Dermis microvascular lymphatic vessel endothelial cell (primary cell): ENCODE data around the gene GJB4. TPM values are rescaled to one million over a fixed set of nuclear protein-coding genes. Genes with fewer than 3 reads are reported as not detected.
"Not testable (repeated sequence)": the region's sequence is repeated elsewhere in the genome, so short reads cannot be mapped to it uniquely, and the experiment has no call there.

Experiments
- DNase-seq, 2 donors: peaks; one replicate each; pipeline versions ENCODE4 v3.0.0 to v3.0.0-alpha.2; 2010; ENCODE audit warnings: low read depth in 2 of 2
- total RNA-seq: library from RNA; depleted of rRNA; stranded (reverse); fragments of >200 nt; gene quantifications from 2 replicates; pipeline ENCODE4 v1.2.1, GENCODE V29; 2014

GJB4 gene
- total RNA-seq, 1 donor from 2014 or later = not detected

DNA sequence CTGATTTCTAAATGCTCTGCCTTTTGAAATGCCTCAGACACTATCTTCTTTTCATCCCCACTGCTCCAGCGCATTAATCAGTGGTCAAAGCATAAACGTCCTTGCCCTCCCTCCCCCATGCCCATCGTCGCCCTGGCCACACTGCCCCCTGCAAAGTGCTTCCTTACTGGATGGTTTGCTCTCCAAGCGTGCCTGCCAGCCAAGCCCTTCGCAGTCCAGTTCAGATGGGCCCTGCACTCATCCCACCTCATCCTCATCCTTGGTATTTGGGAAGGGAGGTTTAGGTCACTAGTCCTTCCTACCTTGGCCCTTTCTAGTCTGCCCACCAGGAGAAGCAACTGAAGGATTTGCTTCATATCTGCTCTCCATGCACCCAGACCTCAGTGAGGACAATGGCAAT, 36.4 kb downstream of the GJB4 start:
- no peak for DNase-seq

DNA sequence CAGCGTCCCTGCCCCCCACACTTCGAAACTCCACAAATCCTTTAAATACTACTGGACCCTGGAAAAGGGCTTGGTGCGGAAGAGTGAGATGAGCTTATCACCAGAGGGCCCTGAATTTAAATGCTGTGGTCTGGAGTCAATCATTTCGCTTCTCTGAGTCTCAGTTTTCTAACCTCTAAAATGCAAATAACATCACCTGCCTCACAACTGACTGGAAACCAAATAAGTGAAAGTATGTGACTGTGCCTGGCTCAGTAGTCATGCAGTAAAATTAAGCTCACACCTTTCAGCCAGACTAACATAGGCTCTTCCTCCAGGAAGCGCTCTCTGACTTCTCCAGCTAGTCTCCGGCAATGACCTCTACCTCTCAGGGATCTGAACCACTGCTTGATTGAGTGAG, 37.5 kb downstream of the GJB4 start:
- DNase-seq = no peak

DNA sequence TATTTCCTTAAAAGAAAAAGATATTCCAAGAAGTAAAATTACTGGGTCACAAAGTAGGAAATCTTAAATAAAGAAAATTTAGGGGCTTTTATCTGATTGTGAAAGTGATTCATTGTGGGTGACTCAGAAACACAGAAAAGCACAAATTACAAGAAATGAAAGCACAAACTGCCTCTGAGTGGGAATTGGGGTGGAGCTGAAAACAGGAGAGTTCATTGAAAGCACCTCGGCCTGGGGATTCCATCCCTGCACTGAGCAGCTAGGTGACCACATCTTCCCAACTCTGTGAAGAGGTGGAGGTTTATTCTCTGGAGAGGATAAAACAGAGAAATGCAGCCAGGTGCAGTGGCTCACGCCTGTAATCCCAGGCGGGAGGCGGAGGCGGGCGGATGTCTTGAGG, 40.7 kb downstream of the GJB4 start:
- DNase-seq = no peak

DNA sequence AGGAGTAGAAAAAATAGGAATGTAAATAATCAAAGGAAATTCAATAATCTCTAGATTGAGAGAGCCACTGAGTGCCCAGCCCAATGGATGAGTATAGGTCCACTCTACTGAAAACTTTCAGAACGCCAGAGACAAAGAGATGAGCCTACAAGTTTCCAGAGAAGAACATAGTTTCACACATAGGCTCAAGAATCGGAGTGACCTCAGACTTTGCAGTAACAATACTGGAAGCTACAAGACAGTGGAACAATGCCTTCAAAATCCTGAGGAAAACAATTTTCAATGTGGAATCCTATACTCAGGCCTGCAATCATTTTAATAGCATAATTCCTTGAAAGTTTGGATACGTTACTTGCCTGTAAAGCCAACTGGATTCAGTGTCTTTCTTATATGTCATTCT, 44.2 kb downstream of the GJB4 start:
- no peak for DNase-seq

DNA sequence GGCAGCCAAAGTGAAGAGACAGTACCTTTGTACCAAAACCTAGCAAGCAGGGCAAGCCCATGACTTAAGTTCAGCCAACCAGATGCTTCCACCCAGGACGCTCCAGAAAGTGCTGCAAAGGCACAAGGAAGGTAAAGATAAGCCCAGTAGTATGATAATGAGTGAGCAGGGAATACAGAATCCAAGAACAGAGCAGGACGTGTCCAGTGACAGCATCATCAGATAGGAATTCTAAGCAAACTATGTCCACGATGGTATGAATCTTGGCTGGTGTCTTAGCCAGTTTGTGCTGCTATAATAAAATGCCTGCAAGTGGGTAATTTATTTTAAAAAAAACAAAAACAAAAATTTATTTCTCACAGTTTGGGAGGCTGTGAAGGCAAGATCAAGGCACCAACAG, 46.9 kb downstream of the GJB4 start:
- no peak for DNase-seq

DNA sequence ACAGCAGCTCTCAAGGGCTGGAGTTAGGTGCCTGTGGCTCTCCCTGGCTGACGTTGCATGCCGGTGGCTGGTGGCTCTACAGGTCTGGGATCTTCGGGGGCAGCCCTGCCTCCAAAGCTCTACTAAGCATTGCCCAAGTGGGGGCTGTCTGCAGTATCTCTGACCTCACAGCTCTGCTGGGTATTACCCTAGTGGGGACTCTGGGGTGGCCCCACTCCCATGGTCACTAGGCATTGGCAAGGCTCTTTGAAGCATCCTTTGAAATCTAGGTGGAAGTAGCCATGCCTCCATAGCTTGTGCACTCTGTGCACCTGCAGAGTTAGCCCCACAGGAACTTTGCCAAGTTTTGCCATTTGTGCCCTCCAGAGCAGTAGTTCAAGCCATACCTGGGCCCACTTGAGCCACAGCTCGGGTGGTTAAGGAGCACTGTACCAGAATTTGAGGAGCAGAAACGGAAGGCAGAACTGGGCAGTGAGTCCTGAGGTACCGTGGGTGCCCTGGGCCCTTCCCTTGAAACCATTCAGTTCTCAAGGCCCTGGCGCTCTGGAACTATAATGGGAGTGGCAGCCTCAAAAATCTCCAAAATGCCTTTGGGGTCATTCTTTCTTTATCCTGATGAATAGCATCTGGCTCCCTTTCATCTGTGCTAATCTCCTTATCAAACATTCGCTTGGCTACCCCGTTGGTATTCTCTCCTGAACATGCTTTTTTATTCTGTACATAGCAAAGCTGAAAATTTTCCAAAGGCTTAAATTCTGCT, 48.7 kb downstream of the GJB4 start:
- DNase-seq = no peak

DNA sequence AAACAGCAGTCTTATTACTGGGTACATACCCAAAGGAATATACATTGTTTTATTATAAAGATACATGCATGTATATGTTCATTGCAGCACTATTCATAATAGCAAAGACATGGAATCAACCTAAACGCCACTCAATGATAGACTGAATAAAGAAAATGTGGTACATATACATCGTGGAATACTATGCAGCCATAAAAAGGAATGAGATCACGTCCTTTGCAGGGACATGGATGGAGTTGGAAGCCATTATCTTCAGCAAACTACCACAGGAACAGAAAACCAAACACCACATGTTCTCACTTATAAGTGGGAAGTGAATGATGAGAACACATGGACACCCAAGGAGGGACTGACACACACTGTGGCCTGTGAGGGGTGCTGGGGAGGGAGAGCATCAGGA, 51.2 kb downstream of the GJB4 start:
- not testable (repeated sequence) for DNase-seq

Other genes with a start within 250 kb of the GJB4 start
- gene GJB5, start 4.7 kb upstream of the GJB4 start, total RNA-seq = not detected in 2 replicates
- under 0.01 and 0.13 TPM in 2 replicates for gene GJB3, start 21.5 kb downstream of the GJB4 start, total RNA-seq
- 62.4 and 70.5 TPM in 2 replicates for gene GJA4, start 33.3 kb downstream of the GJB4 start, total RNA-seq
- gene SMIM12, start 100.0 kb downstream of the GJB4 start, total RNA-seq = 42.1 and 44.1 TPM in 2 replicates
- under 0.01 TPM in 2 replicates for gene DLGAP3, start 169.9 kb downstream of the GJB4 start, total RNA-seq
- 30.6 and 50.1 TPM in 2 replicates for gene TMEM35B, start 225.6 kb downstream of the GJB4 start, total RNA-seq